DOHH2 (cell line): ENCODE results near the gene RNU7-1.
A peak's percentile ranks its signal among the peaks of the same experiment; 100 is the strongest.

Source experiments
- H3F3A ChIP-seq: fragments of 200-600 bp; sonication (generic), shearing (Covaris generic); 2 replicates; pipeline ENCODE4 v1.6.0; 2016; ENCODE audit warnings: antibody characterized with exemption, mild to moderate bottlenecking; ENCODE audit not compliant: control insufficient read depth, insufficient read depth
- H3K27ac ChIP-seq: fragments of 200-600 bp; sonication (generic); 2 replicates; pipeline ENCODE4 v1.5.1; 2014; ENCODE audit warnings: low read depth, mild to moderate bottlenecking, low read length, moderate library complexity
- H3K27me3 ChIP-seq: fragments of 200-600 bp; sonication (generic); 2 replicates; pipeline ENCODE4 v1.6.1; 2014; ENCODE audit warnings: mild to moderate bottlenecking, low read length, mixed read lengths; ENCODE audit not compliant: control insufficient read depth
- H3K36me3 ChIP-seq: fragments of 200-600 bp; sonication (generic); 2 replicates; pipeline ENCODE4 v1.6.1; 2014; ENCODE audit warnings: mild to moderate bottlenecking, low read length, moderate library complexity, mixed read lengths; ENCODE audit not compliant: control insufficient read depth
- H3K4me1 ChIP-seq: fragments of 200-600 bp; sonication (generic); 2 replicates; pipeline ENCODE4 v1.6.1; 2014; ENCODE audit warnings: mild to moderate bottlenecking, low read length, mixed read lengths; ENCODE audit not compliant: control insufficient read depth
- H3K4me2 ChIP-seq: fragments of 200-600 bp; sonication (generic); 2 replicates; pipeline ENCODE4 v1.6.0; 2014; ENCODE audit warnings: mild to moderate bottlenecking, low read length, moderate library complexity
- H3K4me3 ChIP-seq: fragments of 200-600 bp; sonication (generic); 2 replicates; pipeline ENCODE4 v1.5.1; 2014; ENCODE audit warnings: mild to moderate bottlenecking, low read length, mixed read lengths
- H3K79me2 ChIP-seq: fragments of 200-600 bp; sonication (generic); 2 replicates; pipeline ENCODE4 v1.6.1; 2014; ENCODE audit warnings: mild to moderate bottlenecking, low read length, mixed read lengths; ENCODE audit not compliant: control insufficient read depth
- H3K9me2 ChIP-seq: fragments of 200-600 bp; sonication (generic); replicated peaks from 2 replicates; pipeline ENCODE4 v1.6.1; 2014; ENCODE audit warnings: mild to moderate bottlenecking, low read length, mixed read lengths; ENCODE audit not compliant: control insufficient read depth
- H3K9me3 ChIP-seq: fragments of 200-600 bp; sonication (generic); 2 replicates; pipeline ENCODE4 v1.6.1; 2014; ENCODE audit warnings: antibody characterized with exemption, low read length, mixed read lengths; ENCODE audit not compliant: control insufficient read depth, insufficient read depth
- H4K20me1 ChIP-seq: fragments of 200-600 bp; sonication (generic); 2 replicates; pipeline ENCODE4 v1.6.0; 2014; ENCODE audit warnings: low read depth, mild to moderate bottlenecking, antibody characterized with exemption, low read length, moderate library complexity; ENCODE audit not compliant: control insufficient read depth, insufficient read depth
- CTCF ChIP-seq: fragments of 200-600 bp; sonication (generic); IDR thresholded peaks from one replicate; pipeline ENCODE4 v1.5.1; 2014; ENCODE audit warnings: antibody characterized with exemption, mild to moderate bottlenecking, low read depth, low read length; ENCODE audit not compliant: poor library complexity, severe bottlenecking
- EZH2phosphoT487 ChIP-seq: fragments of 200-600 bp; sonication (generic); IDR thresholded peaks from 2 replicates; pipeline ENCODE4 v1.6.1; 2017; ENCODE audit warnings: borderline replicate concordance, mild to moderate bottlenecking, antibody characterized with exemption, low read length, moderate library complexity, mixed read lengths

The RNU7-1 gene

GRCh38 chr12:6941782-6942181, 1.8 kb upstream of the RNU7-1 start:
- Histone ChIP-seq H3K9me2 (no peaks in the 10 kb centered on the region), H3K79me2 (peaks cover 9% of the 10 kb centered on the region), H4K20me1 (no peaks in the 10 kb centered on the region), H3K27ac (no peak overlapping the region), H3K27me3 (no peaks in the 10 kb centered on the region), H3F3A (peaks cover 10% of the 10 kb centered on the region), H3K4me1 (peaks cover 47% of the 10 kb centered on the region), H3K36me3 (no peaks in the 10 kb centered on the region; the same call in 1 of the 2 replicates), H3K9me3 (no peaks in the 10 kb centered on the region), H3K4me2 (no peak overlapping the region), H3K4me3 (no peak overlapping the region)
- TF ChIP-seq CTCF (no peak), EZH2phosphoT487 (no peak)

DNA sequence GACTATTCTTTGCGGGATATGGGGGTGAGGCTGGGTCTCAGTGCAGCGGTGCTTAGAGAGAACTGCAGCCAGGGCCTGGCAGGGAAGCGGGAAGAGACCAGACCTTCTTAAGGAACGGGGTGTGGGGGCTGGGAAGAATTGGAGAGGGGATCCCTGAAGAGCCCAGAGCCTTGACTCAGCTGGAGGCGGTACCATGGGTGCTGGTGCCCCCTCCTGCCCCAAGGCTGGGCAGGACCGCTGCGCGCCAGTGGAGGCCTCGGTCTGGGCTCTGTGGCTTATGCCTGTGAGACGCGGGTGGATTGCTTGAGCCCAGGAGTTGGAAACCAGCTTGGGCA, 1.3 kb upstream of the RNU7-1 start:
- Histone ChIP-seq H3K4me1 (peaks cover 49% of the 10 kb centered on the region), H3K9me2 (no peaks in the 10 kb centered on the region), H3K36me3 (no peaks in the 10 kb centered on the region; the same call in 1 of the 2 replicates)

DNA sequence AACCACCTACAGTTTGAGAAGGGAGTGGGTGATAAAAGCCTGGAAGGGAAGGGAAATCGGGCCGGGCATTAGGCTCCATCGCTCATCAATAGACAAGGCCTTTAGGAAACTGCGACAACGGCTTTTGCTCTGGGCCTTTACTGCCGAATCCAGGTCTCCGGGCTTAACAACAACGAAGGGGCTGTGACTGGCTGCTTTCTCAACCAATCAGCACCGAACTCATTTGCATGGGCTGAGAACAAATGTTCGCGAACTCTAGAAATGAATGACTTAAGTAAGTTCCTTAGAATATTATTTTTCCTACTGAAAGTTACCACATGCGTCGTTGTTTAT, 261 bp upstream of the RNU7-1 start:
- Histone ChIP-seq H3K27ac (peak overlapping the region; percentile 80), H3K9me2 (no peaks in the 10 kb centered on the region), H3K79me2 (no peaks in the 10 kb centered on the region), H3K4me3 (peak overlapping the region; percentile 95), H4K20me1 (no peaks in the 10 kb centered on the region), H3K4me2 (peak overlapping the region; percentile 100), H3K9me3 (no peaks in the 10 kb centered on the region), H3K36me3 (no peaks in the 10 kb centered on the region), H3K4me1 (peaks cover 51% of the 10 kb centered on the region), H3K27me3 (peaks cover 9% of the 10 kb centered on the region; the same call in 1 of the 2 replicates), H3F3A (peaks cover 13% of the 10 kb centered on the region)
- no peak for TF ChIP-seq CTCF
- no peak for TF ChIP-seq EZH2phosphoT487

More for the DNA sequence above, 1.3 kb upstream of the RNU7-1 start:
- H3F3A ChIP-seq = peaks cover 13% of the 10 kb centered on the region
- H3K9me3 ChIP-seq = no peaks in the 10 kb centered on the region
- no peaks in the 10 kb centered on the region for H3K27me3 ChIP-seq
- peaks cover 4% of the 10 kb centered on the region for H3K79me2 ChIP-seq
- no peak overlapping the region for H3K4me3 ChIP-seq
- no peak for TF ChIP-seq EZH2phosphoT487
- no peak overlapping the region for H3K27ac ChIP-seq
- H3K4me2 ChIP-seq = no peak overlapping the region
- no peaks in the 10 kb centered on the region for H4K20me1 ChIP-seq

- no peaks in the 10 kb centered on the region for H3K9me2 ChIP-seq
- peak overlapping the region; percentile 80 for H3K27ac ChIP-seq
- no peaks in the 10 kb centered on the region for H3K79me2 ChIP-seq
- H3K36me3 ChIP-seq = no peaks in the 10 kb centered on the region
- peaks cover 13% of the 10 kb centered on the region for H3F3A ChIP-seq
- no peaks in the 10 kb centered on the region for H4K20me1 ChIP-seq
- TF ChIP-seq CTCF (peak; percentile 98), EZH2phosphoT487 (no peak)
- no peaks in the 10 kb centered on the region for H3K9me3 ChIP-seq
- H3K27me3 ChIP-seq = peaks cover 16% of the 10 kb centered on the region
- peak overlapping the region; percentile 95 for H3K4me3 ChIP-seq
- peaks cover 56% of the 10 kb centered on the region for H3K4me1 ChIP-seq
- peak overlapping the region; percentile 100 for H3K4me2 ChIP-seq
Observed at GRCh38 chr12:6944381-6945186, 968 bp downstream of the RNU7-1 start.
